CD14-positive monocyte (primary cell): Measurements from ENCODE around the gene ANXA10. TPM values are rescaled to one million over a fixed set of nuclear protein-coding genes. Genes with fewer than 3 reads are reported as not detected.

Experiments used
- DNase-seq, 3 donors: peaks; one replicate each; pipeline ENCODE4 v3.0.0-alpha.2; 2011 to 2022
- H2AFZ ChIP-seq: 2 replicates; pipeline ENCODE4 v1.6.0; 2012; ENCODE audit warnings: mild to moderate bottlenecking, low read depth, low read length, inconsistent platforms; ENCODE audit not compliant: insufficient read depth, poor library complexity, severe bottlenecking
- H3K27ac ChIP-seq, 2 donors: 1 replicate in 1 of 2; 2 replicates in 1 of 2; pipeline ENCODE4 v1.5.1; 2012 to 2013; ENCODE audit warnings: low read length in 2 of 2, control low read depth in 1 of 2, inconsistent platforms in 1 of 2, low read depth in 1 of 2, mild to moderate bottlenecking in 1 of 2
- H3K27me3 ChIP-seq, 2 donors: one replicate each; pipeline versions ENCODE4 v1.6.0 to v1.6.1; 2011 to 2013; ENCODE audit warnings: low read length in 2 of 2; ENCODE audit not compliant: control insufficient read depth in 2 of 2, insufficient read depth in 2 of 2
- H3K36me3 ChIP-seq, 2 donors: replicated peaks in 1 of 2; 1 replicate in 1 of 2; 2 replicates in 1 of 2; pipeline versions ENCODE4 v1.5.1 to v1.6.1; 2012 to 2013; ENCODE audit warnings: low read length in 2 of 2, control low read depth in 1 of 2, inconsistent platforms in 1 of 2, mild to moderate bottlenecking in 1 of 2; ENCODE audit not compliant: insufficient read depth in 2 of 2, control insufficient read depth in 1 of 2
- H3K4me1 ChIP-seq, 2 donors: 1 replicate in 1 of 2; 2 replicates in 1 of 2; pipeline versions ENCODE4 v1.5.1 to v1.6.1; 2012 to 2013; ENCODE audit warnings: low read length in 2 of 2, control low read depth in 1 of 2, inconsistent platforms in 1 of 2, mild to moderate bottlenecking in 1 of 2, moderate library complexity in 1 of 2; ENCODE audit not compliant: insufficient read depth in 2 of 2, control insufficient read depth in 1 of 2
- H3K4me2 ChIP-seq: replicated peaks from 2 replicates; pipeline ENCODE3; 2012; ENCODE audit warnings: low read length, moderate library complexity, mild to moderate bottlenecking; ENCODE audit not compliant: poor library complexity, severe bottlenecking; ENCODE audit errors: extremely low read depth
- H3K4me3 ChIP-seq, 3 experiments: fragments of 200-600 bp in 1 of 3; sonication (generic) in 1 of 3; replicated peaks in 1 of 3; 1 replicate in 2 of 3; 2 replicates in 1 of 3; pipeline ENCODE4 v1.5.1; 2011 to 2013; ENCODE audit warnings: low read length in 3 of 3, mild to moderate bottlenecking in 3 of 3, control low read depth in 2 of 3, low read depth in 2 of 3, inconsistent platforms in 1 of 3, moderate library complexity in 1 of 3
- H3K79me2 ChIP-seq: 2 replicates; pipeline ENCODE4 v1.6.0; 2012; ENCODE audit warnings: mild to moderate bottlenecking, control low read depth, inconsistent platforms, low read length, moderate library complexity; ENCODE audit not compliant: insufficient read depth
- H3K9ac ChIP-seq: 2 replicates; pipeline ENCODE4 v1.6.0; 2017; ENCODE audit warnings: low read length, mild to moderate bottlenecking; ENCODE audit not compliant: insufficient read depth, poor library complexity, severe bottlenecking
- H3K9me3 ChIP-seq, 2 donors: replicated peaks in 1 of 2; 1 replicate in 1 of 2; 2 replicates in 1 of 2; pipeline versions ENCODE4 v1.5.1 to v1.6.1; 2012 to 2013; ENCODE audit warnings: low read length in 2 of 2, control low read depth in 1 of 2; ENCODE audit not compliant: control insufficient read depth in 1 of 2, insufficient read depth in 1 of 2
- H4K20me1 ChIP-seq: 2 replicates; pipeline ENCODE4 v1.6.0; 2012; ENCODE audit warnings: mild to moderate bottlenecking, low read length, control low read depth, moderate library complexity; ENCODE audit not compliant: insufficient read depth
- H3K27ac Mint-ChIP-seq, 7 donors: one replicate each; pipeline ENCODE4 v1.8.0; 2020; ENCODE audit warnings: mild to moderate bottlenecking in 7 of 7, mixed read lengths in 7 of 7, moderate library complexity in 6 of 7, inconsistent platforms in 2 of 7
- H3K27me3 Mint-ChIP-seq, 3 donors: one replicate each; pipeline ENCODE4 v1.8.0; 2021 to 2022; ENCODE audit warnings: low read depth in 3 of 3, mild to moderate bottlenecking in 3 of 3, mixed read lengths in 3 of 3, moderate library complexity in 3 of 3, inconsistent platforms in 1 of 3
- H3K36me3 Mint-ChIP-seq, 2 donors: one replicate each; pipeline ENCODE4 v1.8.0; 2020; ENCODE audit warnings: mixed read lengths in 2 of 2, inconsistent platforms in 1 of 2, mild to moderate bottlenecking in 1 of 2
- H3K4me1 Mint-ChIP-seq: one replicate; pipeline ENCODE4 v1.8.0; 2020; ENCODE audit warnings: mild to moderate bottlenecking, mixed read lengths
- H3K4me3 Mint-ChIP-seq, 2 donors: one replicate each; pipeline ENCODE4 v1.8.0; 2020; ENCODE audit warnings: mild to moderate bottlenecking in 2 of 2, mixed read lengths in 2 of 2, moderate library complexity in 1 of 2
- H3K9me3 Mint-ChIP-seq, 7 donors: one replicate each; pipeline ENCODE4 v1.8.0; 2020 to 2022; ENCODE audit warnings: mixed read lengths in 7 of 7, mild to moderate bottlenecking in 6 of 7, moderate library complexity in 6 of 7, inconsistent platforms in 2 of 7
- CTCF ChIP-seq: fragments of 200-600 bp; IDR thresholded peaks from one replicate; pipeline ENCODE4 v1.8.0; 2022; ENCODE audit warnings: antibody characterized with exemption, mild to moderate bottlenecking
- WGBS: methylation state at CpG from one replicate; pipeline ENCODE4 v1.1.5; 2013; ENCODE audit warnings: missing lambda C conversion rate; ENCODE audit not compliant: insufficient coverage; 5-methylcytosine and 5-hydroxymethylcytosine counted together
- intact Hi-C, 2 donors: fragments of 100-400 bp; cut with micrococcal nuclease; formaldehyde crosslinking; loops; one replicate each; pipeline versions ENCODE4 v1.15.0 to v1.15.1; 2023
- polyA plus RNA-seq, 3 donors: library from polyadenylated mRNA; depleted of rRNA in 1 of 3; unstranded in 2 of 3; stranded (reverse) in 1 of 3; fragments of 300-500 nt in 2 of 3; fragments of >200 nt in 1 of 3; fragmentation: Illumina TruSeq in 2 of 3; gene quantifications; 1 replicate in 2 of 3; 2 replicates in 1 of 3; pipeline ENCODE4 v1.2.3, GENCODE V29; 2012 to 2021

The ANXA10 gene
- polyA plus RNA-seq, 3 donors = not detected

- H3K9me3 ChIP-seq = no peaks in the 10 kb centered on the region
- H3K36me3 Mint-ChIP-seq = peaks cover 61 to 66% of the 10 kb centered on the region in 2 donors
- no peak overlapping the region for H3K9ac ChIP-seq
- no peaks in the 10 kb centered on the region for H3K4me1 ChIP-seq
- H2AFZ ChIP-seq = no peak overlapping the region
- no peak for DNase-seq
- no peaks in the 10 kb centered on the region for H4K20me1 ChIP-seq
- no peaks in the 10 kb centered on the region for H3K27me3 Mint-ChIP-seq
- no peak overlapping the region for H3K4me2 ChIP-seq
- H3K79me2 ChIP-seq = no peaks in the 10 kb centered on the region
- no peak overlapping the region for H3K27ac Mint-ChIP-seq
- peaks cover 9 to 65% of the 10 kb centered on the region in 2 donors for H3K36me3 ChIP-seq
- peaks cover 0 to 5% (median 0%) of the 10 kb centered on the region in 7 donors for H3K9me3 Mint-ChIP-seq
- intact Hi-C loops = no loop called here
- H3K4me1 Mint-ChIP-seq = no peaks in the 10 kb centered on the region
- WGBS = no CpG with 5 or more reads among the region's 2 CpGs
- no peaks in the 10 kb centered on the region for H3K27me3 ChIP-seq
- H3K4me3 Mint-ChIP-seq = no peak overlapping the region
- no peak overlapping the region for H3K27ac ChIP-seq
- TF ChIP-seq CTCF = no peak
- no peak overlapping the region for H3K4me3 ChIP-seq
Observed at GRCh38 chr4:168221301-168221700, 129.0 kb downstream of the ANXA10 start.

Other genes starting within 250 kb of the ANXA10 start
- 10 to 100 TPM in 1 of 3 donors, 1 to 10 TPM in 2; 7.0 to 12.2 (median 8.6) TPM for gene DDX60, start 226.2 kb downstream of the ANXA10 start, polyA plus RNA-seq